Fibroblast of lung (primary cell): ENCODE results near the gene HDAC8.

Source experiments
- CTCF ChIP-seq, 2 donors: IDR thresholded peaks in 1 of 2; conservative IDR thresholded peaks in 1 of 2; 1 replicate in 1 of 2; 2 replicates in 1 of 2; pipeline ENCODE4 v1.5.1; 2011 to 2012; ENCODE audit warnings: low read length in 2 of 2, control low read depth in 1 of 2, inconsistent platforms in 1 of 2, low read depth in 1 of 2, mild to moderate bottlenecking in 1 of 2
- EZH2 ChIP-seq: IDR thresholded peaks from 2 replicates; pipeline ENCODE4 v1.5.1; 2012; ENCODE audit warnings: low read length, control low read depth, mild to moderate bottlenecking; ENCODE audit errors: missing control alignments

- TF ChIP-seq EZH2 (no peak), CTCF (conservative IDR thresholded peaks at IDR 0.05 in 1 of 2, IDR thresholded peaks at IDR 0.05 in 1 of 2; ENCODE audit: low read depth in 1 of 2, low read length in 2 of 2) (no peak)
Measured at GRCh38 chrX:72367516-72367915, 205.1 kb downstream of the HDAC8 start.
